ENCODE measurements around the gene ARL2BP. TPM values are rescaled to one million over a fixed set of nuclear protein-coding genes. Genes with fewer than 3 reads are reported as not detected.
A peak's percentile ranks its signal among the peaks of the same experiment; 100 is the strongest.

ARL2BP gene
- total RNA-seq, 1 experiment from 2014 or later = 104 TPM

- DNase-seq (ENCODE audit: low read depth) = no peak
Measured at GRCh38 chr16:57283214-57283958, 38.3 kb downstream of the ARL2BP start.

DNA sequence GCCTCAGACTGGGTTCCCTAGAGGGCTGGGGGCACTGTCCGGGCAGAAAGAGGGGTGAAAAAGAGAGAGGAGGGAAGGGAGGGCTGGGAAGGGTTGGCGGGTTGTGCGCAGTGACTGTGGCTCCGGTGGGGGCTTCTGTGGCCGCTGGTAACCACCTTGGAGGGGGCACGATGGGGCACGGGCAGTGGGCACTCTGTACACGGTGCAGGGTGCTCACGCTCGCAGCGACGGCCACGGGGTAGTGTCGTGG lies 38.8 kb downstream of the ARL2BP start:
- DNase-seq (ENCODE audit: low read depth) = no peak

GRCh38 chr16:57284209-57284951 lies 39.3 kb downstream of the ARL2BP start, which contains the start of gene PLLP:
Gene PLLP, minus strand, starts transcription at chr16:57284672. Its CDS starts 132 bp downstream, at chr16:57284540.
- DNase-seq (ENCODE audit: low read depth) = peak; percentile 49

DNA sequence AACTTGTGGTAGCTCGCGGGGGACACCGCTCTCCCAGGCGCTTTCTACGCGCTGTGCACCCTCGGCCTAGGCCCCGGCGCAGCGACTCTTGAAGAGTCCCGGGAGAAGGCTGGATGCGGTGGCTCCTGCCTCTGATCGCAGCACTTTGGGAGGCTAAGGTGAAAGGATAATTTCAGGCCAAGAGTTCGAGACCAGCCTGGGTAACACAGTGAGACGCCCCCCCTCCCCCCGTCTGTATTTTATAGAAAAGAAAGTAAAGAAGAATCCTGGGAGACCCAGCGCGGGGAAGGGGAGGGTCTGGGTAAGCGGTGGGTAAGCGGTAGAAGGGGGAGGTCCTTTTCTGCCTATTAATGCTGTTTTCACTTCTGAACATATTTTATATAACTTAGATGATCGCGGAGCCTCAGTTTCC lies 39.9 kb downstream of the ARL2BP start:
- DNase-seq (ENCODE audit: low read depth) = no peak

DNA sequence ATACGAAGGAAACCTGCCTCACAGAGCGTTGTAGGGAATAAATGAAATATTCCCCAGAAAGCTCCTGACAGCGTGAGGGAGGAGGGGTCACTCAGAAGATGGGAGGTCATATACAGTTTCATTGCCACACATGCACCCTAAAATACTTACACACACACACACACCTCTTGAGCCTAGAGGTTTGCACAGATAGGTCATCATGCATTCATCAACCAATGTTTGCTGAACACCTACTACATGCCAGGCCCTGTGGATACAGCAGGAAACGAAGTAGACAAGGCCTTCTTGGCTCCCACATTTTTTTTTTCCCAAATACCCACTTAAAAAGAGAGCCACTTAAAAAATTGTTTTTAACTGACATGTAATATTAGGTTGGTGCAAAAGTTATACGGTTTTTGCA lies 40.3 kb downstream of the ARL2BP start:
- DNase-seq (ENCODE audit: low read depth) = no peak

DNA sequence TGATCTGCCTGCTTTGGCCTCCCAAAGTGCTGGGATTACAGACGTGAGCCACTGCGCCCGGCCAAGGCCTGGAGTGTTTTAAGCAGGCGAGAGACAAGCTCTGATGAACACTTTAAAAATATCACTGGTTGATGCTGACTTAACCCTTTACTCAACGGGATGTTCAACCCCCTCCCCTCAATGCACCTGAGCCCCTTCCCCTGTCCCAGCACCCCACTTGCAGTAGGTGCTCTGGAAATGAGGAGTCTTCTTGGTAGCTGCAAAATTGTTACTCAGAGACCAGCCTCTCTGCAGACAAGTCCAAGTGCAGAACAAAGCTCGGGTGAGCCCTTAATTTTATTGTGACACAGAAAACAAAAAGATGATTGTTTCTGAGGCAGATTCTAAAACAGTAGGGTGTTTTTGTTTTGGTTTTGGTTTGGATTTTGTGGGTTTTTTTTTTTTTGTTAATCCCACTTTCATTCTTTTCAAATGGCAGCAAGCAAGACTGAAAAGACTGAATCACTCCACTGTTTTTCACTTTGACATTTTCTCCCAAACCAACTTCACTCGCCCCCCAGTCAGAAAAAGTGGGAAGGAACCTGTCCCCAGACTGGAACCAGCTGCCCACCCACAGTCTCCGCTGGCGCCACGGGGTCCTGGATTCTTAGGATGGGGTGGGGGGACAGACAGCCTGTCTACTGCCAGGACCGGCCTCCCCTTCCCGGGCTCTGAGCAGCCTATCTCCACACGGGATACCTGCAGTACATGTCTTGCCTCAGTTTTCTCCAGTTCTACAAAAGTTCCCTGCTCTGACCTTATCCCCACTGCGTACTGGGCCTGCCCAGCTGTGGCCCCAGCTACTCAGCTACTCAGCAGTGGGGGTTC lies 44.6 kb downstream of the ARL2BP start:
- DNase-seq (ENCODE audit: low read depth) = peak; percentile 31

DNA sequence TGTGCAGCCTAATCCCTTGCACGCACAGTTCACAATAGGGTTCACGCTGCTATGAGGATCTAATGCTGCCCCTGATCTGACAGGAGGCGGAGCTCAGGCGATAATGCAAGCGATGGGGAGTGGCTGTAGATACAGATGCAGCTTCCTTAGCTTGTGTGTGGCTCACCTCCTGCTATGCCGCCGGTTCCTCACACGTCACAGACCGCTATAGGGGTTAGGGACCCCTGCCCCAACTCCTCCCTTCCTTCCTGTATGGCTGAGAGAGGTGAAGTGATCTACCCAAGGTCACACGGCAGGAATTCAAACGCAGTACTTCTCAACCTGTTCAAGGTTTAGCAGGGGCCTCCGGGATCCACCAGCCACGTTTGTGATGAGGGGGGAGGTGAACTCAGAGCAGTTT lies 52.8 kb downstream of the ARL2BP start:
- DNase-seq (ENCODE audit: low read depth) = no peak

- DNase-seq (ENCODE audit: low read depth) = no peak
Measured at GRCh38 chr16:57299009-57299718, 54.1 kb downstream of the ARL2BP start.

- DNase-seq (ENCODE audit: low read depth) = peak; percentile 96
Measured at GRCh38 chr16:57299719-57300386, 54.8 kb downstream of the ARL2BP start.

GRCh38 chr16:57300387-57301125 lies 55.5 kb downstream of the ARL2BP start:
- peak; percentile 98 for DNase-seq (ENCODE audit: low read depth)

- no peak for DNase-seq (ENCODE audit: low read depth)
Measured at GRCh38 chr16:57301126-57301817, 56.2 kb downstream of the ARL2BP start.

Other genes starting within 250 kb of the ARL2BP start
- 27.5 and 34.3 TPM in 2 replicates for gene CPNE2, start 152.7 kb upstream of the ARL2BP start, total RNA-seq (2014; rRNA removed; shearing (Covaris generic))
- gene PSME3IP1, start 59.2 kb upstream of the ARL2BP start, total RNA-seq (2014; rRNA removed; shearing (Covaris generic)) = 123 and 147 TPM in 2 replicates
- gene RSPRY1, start 58.9 kb upstream of the ARL2BP start, total RNA-seq (2014; rRNA removed; shearing (Covaris generic)) = 27.8 and 34.9 TPM in 2 replicates
- gene PLLP, start 39.4 kb downstream of the ARL2BP start, total RNA-seq (2014; rRNA removed; shearing (Covaris generic)) = 0.27 and 0.62 TPM in 2 replicates
- not detected in 2 replicates for gene CCL22, start 113.5 kb downstream of the ARL2BP start, total RNA-seq (2014; rRNA removed; shearing (Covaris generic))
- gene CX3CL1, start 127.2 kb downstream of the ARL2BP start, total RNA-seq (2014; rRNA removed; shearing (Covaris generic)) = 0.81 and 1.0 TPM in 2 replicates
- not detected in 2 replicates for gene CCL17, start 159.5 kb downstream of the ARL2BP start, total RNA-seq (2014; rRNA removed; shearing (Covaris generic))
- gene CIAPIN1, start 202.1 kb downstream of the ARL2BP start, total RNA-seq (2014; rRNA removed; shearing (Covaris generic)) = 61.3 and 70.7 TPM in 2 replicates
- gene COQ9, start 202.2 kb downstream of the ARL2BP start, total RNA-seq (2014; rRNA removed; shearing (Covaris generic)) = 52.2 and 60.5 TPM in 2 replicates
- 239 and 240 TPM in 2 replicates for gene POLR2C, start 217.4 kb downstream of the ARL2BP start, total RNA-seq (2014; rRNA removed; shearing (Covaris generic))
- 4.3 and 6.2 TPM in 2 replicates for gene DOK4, start 241.2 kb downstream of the ARL2BP start, total RNA-seq (2014; rRNA removed; shearing (Covaris generic))

All from M059J (cell line).